GM10266 (cell line): ENCODE measurements around the gene CACNA2D1.

Source experiments
- DNase-seq: peaks from one replicate; pipeline ENCODE4 v3.0.0; 2012; ENCODE audit errors: extremely low spot score
- CTCF ChIP-seq: IDR thresholded peaks from 2 replicates; pipeline ENCODE4 v1.5.1; 2012; ENCODE audit warnings: mild to moderate bottlenecking, low read depth; ENCODE audit not compliant: control insufficient read depth, insufficient read depth; ENCODE audit errors: missing control alignments

The CACNA2D1 gene

GRCh38 chr7:82263920-82264782, 179.4 kb downstream of the CACNA2D1 start:
- TF ChIP-seq CTCF = no peak
- no peak for DNase-seq

- TF ChIP-seq CTCF = no peak
- no peak for DNase-seq
These were observed 185.4 kb downstream of the CACNA2D1 start for GRCh38 chr7:82258181-82258580.

- TF ChIP-seq CTCF = no peak
These were observed 186.4 kb downstream of the CACNA2D1 start for GRCh38 chr7:82257118-82257695.

GRCh38 chr7:82255706-82256105, 187.9 kb downstream of the CACNA2D1 start:
- no peak for DNase-seq
- no peak for TF ChIP-seq CTCF

More at GRCh38 chr7:82257118-82257695, 186.4 kb downstream of the CACNA2D1 start:
- no peak for DNase-seq

GRCh38 chr7:82250598-82250997, 193.0 kb downstream of the CACNA2D1 start:
- DNase-seq = no peak
- no peak for TF ChIP-seq CTCF

- TF ChIP-seq CTCF = no peak
These were observed 193.6 kb downstream of the CACNA2D1 start for GRCh38 chr7:82249979-82250378.

More at GRCh38 chr7:82249979-82250378, 193.6 kb downstream of the CACNA2D1 start:
- no peak for DNase-seq
